Activated T-helper 1 cell treated with Interleukin-2 at 50 U/mL for 16 hours (primary cell): ENCODE data around the gene SPOCK2.

Experiments used
- DNase-seq: peaks from one replicate; pipeline ENCODE4 v3.0.0-alpha.2; 2020; ENCODE audit warnings: low read depth

The SPOCK2 gene

DNA sequence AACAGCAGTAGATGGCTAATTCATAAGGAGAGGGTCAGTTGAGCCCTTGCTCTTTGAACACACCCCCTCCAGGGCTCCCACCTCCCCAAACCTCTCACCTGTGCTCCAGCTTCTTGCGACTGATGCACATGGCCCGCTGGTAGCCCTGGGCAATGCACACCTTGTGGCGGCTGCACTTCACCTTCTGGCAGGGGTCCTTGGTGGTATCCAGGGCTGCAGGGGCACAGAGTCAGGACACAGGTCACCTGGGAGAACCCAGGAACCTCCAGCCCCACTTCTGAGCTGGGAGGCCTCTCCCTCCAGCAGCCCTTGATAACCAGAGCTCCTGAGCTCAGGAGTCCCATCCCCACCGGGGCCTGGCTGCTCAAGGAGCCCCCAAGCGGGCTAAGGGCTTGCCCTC is 16.3 kb downstream of the SPOCK2 start:
- DNase-seq = no peak

DNA sequence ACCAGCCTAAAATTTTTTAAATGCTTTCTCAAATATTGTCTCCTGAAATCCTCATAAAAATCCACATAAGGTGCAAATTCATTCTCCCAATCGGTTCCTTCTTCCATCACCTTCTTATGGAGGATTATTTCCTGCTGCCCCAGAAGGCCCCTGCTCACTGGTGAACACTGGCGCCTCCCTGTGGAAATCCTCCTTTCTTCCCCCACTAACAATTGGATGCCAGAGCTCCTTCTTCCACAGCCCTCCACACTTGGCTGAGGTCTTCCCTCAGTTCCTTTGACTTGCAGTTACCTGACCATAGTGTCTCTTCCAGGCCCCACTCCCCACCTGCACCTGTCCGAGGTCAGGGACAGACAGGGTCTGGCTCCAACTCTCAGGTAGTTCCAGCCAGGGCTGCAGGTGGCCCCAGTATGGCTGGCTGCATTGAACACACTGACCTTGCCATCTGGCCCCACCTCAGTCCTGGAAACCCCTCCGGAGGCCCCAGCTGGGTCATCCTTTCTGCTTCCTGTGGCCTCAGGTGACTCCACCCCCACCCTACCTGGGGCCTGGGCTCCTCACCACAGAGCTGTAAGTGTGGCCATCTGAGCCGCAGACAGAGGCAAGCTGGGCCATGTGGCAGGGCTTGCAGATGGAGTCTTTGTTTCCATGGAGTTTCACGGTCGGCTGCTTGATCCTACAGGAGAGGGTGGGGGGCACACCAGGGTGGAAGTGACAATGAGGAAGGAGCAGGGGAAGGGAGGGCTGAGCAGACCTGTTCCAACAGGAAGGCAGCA is 18.4 kb downstream of the SPOCK2 start:
- DNase-seq = no peak

DNA sequence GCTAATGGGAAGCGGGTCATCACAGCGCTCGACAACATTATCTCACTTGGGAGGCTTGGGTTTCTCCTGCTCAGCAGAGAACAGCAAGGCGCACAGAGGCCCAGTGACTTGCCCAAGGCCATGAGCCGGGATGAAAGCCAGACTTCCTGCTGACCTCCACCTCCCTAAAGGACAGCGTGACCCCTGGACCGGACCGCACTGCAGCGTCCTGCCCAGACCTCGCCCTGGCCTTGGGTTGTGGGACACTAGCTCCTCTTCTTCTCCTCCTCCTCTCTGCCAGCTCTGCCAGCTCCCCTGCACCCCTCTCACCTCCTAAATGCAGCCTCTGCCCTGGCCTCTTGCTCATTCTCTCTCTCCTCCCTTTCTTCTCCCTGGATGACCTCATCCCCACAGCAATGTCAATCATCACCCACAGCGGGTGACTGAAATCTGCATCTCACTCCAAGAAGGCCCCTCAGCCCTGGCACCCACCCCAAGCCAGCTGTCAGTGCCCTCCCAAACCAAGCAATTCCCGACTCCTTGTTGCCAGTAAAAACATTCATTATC is 19.4 kb downstream of the SPOCK2 start:
- DNase-seq = no peak

GRCh38 chr10:72068126-72068765 is 20.1 kb downstream of the SPOCK2 start:
- no peak for DNase-seq

DNA sequence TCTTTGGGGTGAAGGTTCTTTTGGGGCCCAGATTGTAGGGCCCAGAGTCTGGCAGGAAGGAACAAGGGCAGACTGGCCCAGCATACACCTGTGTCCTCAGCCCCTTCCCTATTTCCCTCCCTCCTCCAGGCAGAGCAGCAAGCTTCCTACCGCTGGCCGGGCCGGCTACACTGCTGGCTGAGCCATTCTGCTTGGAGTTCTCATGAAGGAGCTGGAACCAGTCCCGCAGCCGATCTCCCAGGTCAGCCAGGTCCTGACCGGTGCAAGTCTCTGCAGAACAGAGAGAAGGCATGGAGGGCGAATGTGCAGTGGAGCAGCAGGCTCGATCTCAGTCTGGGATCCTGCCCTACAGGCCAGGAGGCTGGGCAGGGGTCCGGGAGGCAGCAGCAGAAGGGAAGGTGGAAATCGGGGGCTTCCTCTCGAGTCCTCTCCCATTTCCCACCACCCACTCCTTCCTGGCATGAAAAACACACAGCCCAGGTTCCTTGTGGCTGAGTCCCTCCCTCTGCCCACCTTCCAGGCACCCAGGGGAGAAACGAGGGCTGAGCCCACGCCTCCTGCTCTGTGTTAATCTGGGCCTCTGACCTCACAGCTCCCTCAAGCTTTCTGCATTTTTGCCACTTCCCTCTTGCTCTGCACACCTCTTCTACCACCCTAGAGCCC is 20.8 kb downstream of the SPOCK2 start:
- no peak for DNase-seq

DNA sequence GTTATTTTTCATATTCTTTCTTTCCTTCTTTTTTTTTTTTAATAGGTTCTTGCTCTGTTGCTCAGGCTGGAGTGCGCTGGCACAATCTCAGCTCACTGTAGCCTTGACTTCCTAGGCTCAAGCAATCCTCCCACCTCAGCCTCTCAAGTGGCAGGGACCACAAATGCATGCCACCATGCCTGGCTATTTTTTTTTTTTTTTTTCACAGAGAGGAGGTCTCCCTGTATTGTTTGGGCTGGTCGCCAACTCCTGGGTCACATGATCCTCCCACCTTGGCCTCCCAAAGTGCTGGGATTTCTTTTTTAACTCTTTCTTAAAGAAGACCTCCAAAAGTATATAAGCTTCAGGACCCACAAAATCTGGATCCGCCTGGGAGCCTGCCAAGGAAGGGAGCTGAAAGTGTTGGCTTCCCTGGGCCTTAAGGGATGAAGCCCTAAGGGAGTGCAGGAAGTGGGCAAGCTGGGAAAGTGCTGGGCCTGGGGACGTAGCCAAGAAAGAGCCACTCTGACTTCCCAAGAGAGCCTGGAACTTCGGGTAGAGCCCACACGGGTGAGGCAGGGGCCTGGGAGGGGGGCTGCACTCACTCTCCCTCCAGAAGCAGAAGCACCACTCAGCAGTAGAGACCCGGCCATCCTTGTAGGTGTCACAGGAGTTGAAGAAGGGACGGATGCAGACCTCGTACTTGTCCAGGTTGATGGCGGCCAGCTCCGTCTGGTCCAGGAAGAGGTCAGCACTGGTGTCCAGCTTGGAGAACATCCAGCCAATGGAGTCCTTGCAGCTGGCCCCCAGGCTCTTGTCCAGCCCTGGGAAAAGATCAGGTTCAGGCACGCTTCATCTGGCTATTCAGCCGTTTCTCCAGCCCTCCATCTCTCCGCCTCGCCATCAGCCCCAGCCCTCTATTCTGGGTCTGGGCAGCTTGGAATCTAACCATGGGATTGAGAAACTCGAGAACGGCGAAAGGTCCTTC is 21.8 kb downstream of the SPOCK2 start:
- DNase-seq = no peak

GRCh38 chr10:72065439-72066025 is 22.8 kb downstream of the SPOCK2 start:
- no peak for DNase-seq

DNA sequence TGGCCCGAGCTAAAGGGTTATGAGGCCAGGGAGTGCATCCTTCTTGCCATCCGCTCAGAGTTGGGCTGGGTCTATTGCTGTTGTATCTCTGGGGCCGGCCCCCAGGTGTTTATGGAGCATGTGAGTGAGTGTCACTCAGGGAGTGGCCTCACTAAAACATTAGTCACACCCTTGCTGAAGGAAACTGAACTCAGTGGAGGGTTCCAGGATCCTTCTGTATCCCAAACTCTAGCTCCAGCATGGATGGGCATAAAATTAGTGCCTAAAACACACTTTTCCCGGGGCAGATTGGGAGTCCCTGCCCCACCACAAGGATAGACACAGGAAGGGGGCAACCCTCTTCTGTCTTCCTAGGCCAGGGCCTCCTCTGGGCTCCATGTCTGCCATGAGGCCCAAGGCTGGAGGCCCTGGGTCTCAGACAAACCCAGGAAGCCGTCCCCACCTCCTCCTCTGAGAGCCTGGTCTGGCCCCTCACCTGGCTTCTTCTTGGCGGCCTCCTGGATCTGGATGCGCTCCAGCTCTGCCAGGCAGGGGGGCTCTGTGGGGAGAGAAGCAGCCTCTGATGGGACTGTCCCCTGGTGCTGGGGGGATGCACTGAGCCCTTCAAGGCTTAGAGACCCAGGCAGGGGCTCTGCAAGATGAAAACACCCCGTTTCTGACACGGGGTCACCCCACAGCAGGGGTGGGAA is 24.5 kb downstream of the SPOCK2 start:
- DNase-seq = no peak

DNA sequence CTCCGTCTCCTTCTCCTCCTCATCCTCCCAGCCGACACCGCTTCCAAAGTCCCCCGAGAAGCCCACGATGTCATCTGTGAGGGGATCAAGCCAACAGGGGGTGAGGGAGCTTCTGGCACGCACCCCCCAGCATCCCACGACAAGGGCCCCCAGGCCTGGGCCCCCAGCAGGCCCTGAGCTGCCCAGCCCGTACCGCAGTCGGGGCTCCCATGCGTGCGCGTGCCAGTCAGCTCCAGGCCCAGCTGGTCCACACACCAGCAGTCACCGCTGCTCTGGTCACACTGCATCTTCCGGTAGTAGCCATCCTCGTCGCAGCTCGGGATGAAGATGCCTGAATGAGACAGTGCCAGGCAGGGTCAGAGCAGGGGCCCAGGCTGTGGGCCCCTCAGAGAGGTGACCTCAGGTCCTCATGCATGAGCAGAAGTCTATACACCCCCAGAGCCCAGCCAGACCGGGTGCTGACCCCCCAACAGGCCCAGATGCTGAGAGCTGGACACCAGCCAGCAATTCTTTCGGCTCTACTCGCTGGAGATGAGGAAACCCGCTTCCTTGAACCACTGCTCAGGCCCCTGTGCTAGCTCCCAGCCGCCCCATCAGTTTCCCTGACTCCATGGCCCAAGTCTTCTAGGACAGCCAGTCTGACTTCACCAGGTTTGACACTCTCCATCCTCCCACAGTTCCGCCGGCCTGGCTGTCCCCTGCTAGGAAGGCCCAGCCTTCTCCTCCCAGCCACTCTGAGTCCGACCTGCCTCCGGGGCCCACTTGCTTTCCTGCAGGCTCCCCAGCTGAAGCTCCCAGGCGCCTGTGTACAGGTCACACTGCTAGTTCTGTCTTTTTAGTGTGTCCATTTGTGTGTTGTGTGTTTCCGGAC is 25.3 kb downstream of the SPOCK2 start:
- no peak for DNase-seq

DNA sequence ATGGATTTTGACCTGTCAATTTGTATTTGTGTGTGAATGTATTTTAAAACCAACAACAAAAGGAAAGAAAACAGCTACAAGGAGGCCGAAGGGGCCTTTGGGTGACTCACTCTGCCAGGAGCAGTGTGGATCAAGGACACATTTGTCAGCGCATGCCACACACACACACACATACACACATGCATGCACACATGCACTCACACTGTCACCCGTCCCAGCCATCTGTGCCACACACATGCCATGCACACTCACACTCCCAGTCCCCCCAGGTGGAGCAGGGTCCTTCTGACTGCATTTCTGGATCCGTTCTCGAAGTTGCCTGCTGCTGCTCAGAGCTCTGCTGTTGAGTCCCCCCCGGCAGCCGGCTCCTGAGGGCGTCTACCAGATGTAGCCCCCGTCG is 26.0 kb downstream of the SPOCK2 start:
- DNase-seq = no peak

DNA sequence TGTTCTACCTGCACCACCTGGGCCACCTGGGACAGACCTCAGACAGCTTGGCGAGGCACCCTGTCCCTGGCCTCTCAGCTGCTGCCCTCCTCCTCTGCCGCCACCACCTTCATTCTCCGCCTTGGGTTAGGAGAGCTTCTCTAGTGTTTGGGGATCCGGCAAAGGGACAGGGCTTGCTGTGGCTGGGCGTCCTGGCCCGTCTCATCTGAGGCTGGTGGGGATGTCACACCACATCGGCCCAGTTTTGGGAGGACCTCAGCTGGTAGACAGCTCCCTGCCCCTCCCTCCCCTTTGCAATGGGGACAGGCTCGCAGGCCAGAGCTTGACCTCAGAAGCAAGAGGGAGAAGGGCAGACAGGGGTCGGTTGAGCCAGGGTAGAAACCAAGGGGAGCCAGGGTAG is 26.4 kb downstream of the SPOCK2 start:
- no peak for DNase-seq

DNA sequence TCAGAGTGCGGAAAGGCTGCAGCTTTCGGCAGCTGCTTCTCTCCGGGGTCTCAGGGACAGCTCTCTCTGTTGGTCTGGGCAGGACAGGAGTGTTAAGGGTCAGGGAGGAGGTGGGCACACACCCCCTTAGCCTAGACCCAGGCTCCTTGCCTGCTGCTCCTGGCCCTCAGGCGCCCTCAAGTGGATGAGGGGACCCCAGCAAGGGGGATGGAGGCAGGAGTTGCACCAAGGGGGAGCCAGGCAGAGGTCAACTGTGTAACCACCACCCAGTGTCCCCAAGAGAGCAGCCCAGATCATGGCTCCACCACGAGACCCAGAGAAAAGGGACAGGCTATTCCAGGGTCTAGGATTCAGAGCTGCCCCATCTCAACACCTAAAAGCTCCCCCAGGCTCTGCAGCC is 26.9 kb downstream of the SPOCK2 start:
- no peak for DNase-seq

DNA sequence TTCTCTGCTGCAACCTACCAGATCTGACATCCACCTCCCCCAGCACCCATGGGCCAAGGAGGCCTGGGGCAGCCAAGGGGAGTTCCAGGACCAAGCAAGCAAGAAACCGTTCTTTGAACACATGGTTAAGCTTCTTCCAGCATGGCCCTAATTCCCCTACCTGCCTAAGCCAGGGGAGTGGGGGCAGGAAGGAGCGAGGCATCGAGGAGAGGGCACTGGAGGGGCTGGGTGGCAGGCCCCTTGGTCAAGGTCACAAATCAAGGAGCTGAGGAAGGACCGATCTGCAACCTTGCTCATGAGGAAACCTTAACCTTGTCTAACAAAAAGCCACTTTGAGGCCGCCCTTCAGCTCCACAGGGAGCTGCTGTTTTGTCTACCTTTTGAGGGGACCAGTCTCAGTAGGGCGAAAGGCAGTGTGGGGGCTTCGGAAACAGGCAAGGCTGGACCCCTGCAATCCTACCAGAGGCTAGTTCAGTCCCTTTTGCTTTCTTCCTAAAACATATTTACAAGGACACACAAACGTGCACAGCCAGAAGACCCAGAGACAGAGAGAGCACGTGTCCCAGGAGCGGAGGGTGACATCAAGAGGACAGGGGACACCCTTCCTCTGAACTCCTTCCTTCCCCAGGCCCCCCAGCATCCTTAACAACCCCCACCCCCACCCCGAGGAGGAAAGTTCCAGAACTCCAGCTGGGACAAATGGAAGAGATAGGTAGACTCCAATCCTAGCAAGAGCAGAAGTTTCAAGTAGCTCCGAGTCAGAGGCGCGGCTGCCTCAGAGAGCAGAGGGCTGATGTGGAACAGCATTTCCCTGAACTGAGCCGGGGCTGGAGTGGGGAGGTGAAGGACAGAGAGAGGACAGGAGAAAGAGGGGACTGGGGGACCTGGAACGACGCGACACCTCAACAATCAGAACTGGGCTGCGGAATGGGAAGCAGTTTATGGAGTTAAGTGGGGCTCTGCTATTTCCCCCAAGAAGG is 28.2 kb downstream of the SPOCK2 start:
- DNase-seq = no peak

DNA sequence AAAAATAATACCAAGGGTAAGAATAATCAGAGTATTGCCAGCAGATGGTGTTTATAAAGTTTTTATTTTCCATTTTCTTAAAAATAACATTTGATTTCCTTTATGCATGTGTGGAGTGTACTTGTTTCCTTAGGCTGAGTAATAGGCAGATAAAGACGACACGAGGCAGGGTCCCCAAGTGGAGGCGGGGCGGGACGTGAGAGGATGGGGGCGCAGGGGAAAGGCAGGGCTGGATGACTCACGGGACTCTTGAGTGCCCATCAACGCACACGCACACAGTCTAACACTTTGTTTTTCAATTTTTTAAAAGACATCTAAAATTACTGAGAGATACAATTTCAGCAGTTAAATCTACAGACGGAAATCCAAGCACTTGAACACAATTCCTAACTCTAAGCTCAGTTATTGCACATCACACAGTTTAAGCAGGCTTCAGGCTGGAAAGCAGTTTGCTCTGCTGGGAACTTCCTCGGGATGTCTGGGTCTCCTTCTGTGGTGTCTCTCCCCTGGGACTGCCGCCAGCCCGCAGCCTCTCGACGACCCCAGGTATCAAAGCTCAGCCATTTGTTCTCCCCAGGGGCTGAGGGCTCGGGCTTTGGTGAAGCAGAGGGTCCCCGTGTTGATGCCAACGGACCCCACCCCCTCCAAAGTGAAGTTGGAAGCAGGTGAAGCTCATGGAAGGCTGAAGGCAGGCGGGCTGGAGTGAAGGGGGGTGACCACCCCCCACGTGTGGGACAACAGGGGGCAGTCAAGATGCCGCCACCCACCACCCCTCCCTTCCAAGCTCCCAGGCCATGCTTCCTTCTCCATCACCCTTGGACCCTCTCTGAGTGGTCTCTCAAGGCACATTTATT is 29.1 kb downstream of the SPOCK2 start:
- DNase-seq = no peak

- DNase-seq = no peak
These were observed 29.9 kb downstream of the SPOCK2 start for GRCh38 chr10:72058347-72058898.

DNA sequence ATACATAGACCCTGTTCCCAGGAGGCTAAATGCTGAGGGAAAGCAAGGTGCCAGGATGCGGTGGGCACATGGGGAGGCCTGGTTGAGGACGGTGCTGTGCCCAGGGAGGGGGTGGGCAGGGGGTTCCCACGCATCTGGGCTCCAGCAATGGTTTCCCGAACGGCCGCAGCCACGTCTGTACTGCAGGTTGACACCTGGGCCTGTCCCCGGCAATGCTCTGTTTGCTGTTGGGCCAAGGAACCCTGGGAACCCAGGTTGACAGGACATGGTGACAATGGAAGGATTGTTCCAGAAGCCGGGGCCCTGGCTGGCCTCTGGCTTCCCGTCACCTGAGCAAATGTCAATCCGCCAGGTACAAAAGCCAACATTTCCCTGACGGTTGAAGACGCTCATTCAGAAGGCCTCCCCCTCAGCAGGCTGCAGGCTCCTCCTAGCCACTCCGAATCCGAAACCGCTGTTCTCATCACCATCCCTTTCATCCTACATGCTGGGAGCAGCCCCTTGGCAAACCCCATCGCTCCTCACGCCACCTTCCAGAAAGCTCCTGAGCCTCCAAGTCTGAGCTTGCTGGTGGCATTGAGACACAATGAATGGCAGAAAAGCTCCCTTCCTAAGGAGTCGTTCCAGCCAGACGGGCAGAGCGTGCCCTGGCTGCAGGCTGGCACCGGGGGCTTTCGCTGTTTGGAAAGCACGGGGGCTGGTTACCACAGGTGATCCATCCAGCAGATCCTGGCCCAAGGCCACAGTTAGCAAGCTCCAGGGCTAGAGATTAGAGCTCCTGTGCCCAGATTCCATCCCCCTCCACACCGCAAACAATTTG is 31.2 kb downstream of the SPOCK2 start:
- DNase-seq = no peak
